ENCODE results near the gene SMAD1. TPM values are rescaled to one million over a fixed set of nuclear protein-coding genes. Genes with fewer than 3 reads are reported as not detected.

The SMAD1 gene
- total and polyA plus RNA-seq, 2 of the 4 experiments (the other 2 are of a cell fraction), result 11.6 to 17.6 TPM

DNA sequence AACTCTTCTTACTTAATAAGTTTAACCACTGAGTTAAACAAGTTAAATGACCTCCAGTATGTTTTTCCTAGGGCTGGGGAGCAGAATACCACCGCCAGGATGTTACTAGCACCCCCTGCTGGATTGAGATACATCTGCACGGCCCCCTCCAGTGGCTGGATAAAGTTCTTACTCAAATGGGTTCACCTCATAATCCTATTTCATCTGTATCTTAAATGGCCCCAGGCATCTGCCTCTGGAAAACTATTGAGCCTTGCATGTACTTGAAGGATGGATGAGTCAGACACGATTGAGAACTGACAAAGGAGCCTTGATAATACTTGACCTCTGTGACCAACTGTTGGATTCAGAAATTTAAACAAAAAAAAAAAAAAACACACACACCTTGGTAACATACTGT is 76.1 kb downstream of the SMAD1 start:
- no peaks in the 10 kb centered on the region for H3K79me1 ChIP-seq (ENCODE audit: low read depth in 1 of 2, low read length in 2 of 2)
- no peak overlapping the region for H2BK120ac ChIP-seq (ENCODE audit: low read depth, low read length)
- no peak overlapping the region for H4K91ac ChIP-seq (ENCODE audit: insufficient read depth, low read depth, low read length)
- in situ Hi-C loops (cut with MboI; ENCODE audit: low sequenced_read_pairs) (no loop called here), intact Hi-C loops (cut with micrococcal nuclease) (loop anchor here (1.0 to 10.0 kb wide), 5 partner anchors 52 to 341 kb away; no protein-coding TSS in a partner anchor), dilution Hi-C loops (cut with HindIII; ENCODE audit: low sequenced_read_pairs, unreplicated experiment) (no loop called here)
- H4K8ac ChIP-seq (ENCODE audit: low read depth in 2 of 2, low read length in 2 of 2), result no peak overlapping the region
- DNase-seq, result peak; percentile 72
- CTCF ChIA-PET, result interaction anchor here (0.7 to 1.4 kb wide), 7 partner anchors 12 to 341 kb away, joined by 3 to 8 read pairs (median 4); no protein-coding TSS in a partner anchor
- TF ChIP-seq CEBPB (IDR thresholded peaks at IDR 0.05; ENCODE audit: low read depth, low read length), result no peak
- peak; percentile 94 for TF ChIP-seq SMC3 (IDR thresholded peaks at IDR 0.05; ENCODE audit: low read depth, low read length)
- no peak for TF ChIP-seq MXI1 (IDR thresholded peaks at IDR 0.05; ENCODE audit: borderline replicate concordance, low read depth, low read length)
- no peak; the same call in 1 of the 2 replicates for TF ChIP-seq MAZ (IDR thresholded peaks at IDR 0.05; ENCODE audit: borderline replicate concordance, low read depth, low read length)
- peak; percentile 81 for TF ChIP-seq RAD21 (IDR thresholded peaks at IDR 0.05; ENCODE audit: low read length)
- TF ChIP-seq, protein P1, sequence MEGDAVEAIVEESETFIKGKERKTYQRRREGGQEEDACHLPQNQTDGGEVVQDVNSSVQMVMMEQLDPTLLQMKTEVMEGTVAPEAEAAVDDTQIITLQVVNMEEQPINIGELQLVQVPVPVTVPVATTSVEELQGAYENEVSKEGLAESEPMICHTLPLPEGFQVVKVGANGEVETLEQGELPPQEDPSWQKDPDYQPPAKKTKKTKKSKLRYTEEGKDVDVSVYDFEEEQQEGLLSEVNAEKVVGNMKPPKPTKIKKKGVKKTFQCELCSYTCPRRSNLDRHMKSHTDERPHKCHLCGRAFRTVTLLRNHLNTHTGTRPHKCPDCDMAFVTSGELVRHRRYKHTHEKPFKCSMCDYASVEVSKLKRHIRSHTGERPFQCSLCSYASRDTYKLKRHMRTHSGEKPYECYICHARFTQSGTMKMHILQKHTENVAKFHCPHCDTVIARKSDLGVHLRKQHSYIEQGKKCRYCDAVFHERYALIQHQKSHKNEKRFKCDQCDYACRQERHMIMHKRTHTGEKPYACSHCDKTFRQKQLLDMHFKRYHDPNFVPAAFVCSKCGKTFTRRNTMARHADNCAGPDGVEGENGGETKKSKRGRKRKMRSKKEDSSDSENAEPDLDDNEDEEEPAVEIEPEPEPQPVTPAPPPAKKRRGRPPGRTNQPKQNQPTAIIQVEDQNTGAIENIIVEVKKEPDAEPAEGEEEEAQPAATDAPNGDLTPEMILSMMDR (conservative IDR thresholded peaks at IDR 0.05; ENCODE audit: low read depth, low read length), result peak; percentile 99
- TF ChIP-seq RFX5 (IDR thresholded peaks at IDR 0.05; ENCODE audit: low read depth, low read length), result no peak
- no peak for TF ChIP-seq CHD1 (IDR thresholded peaks at IDR 0.05; ENCODE audit: low read depth, low read length)
- H3K4me1 ChIP-seq (ENCODE audit: control insufficient read depth, insufficient read depth, low read length), result no peaks in the 10 kb centered on the region
- no peak overlapping the region for H2BK20ac ChIP-seq (ENCODE audit: low read depth, low read length)
- no peak overlapping the region for H3K27ac ChIP-seq (ENCODE audit: insufficient read depth, low read length)
- H4K5ac ChIP-seq (ENCODE audit: low read depth, low read length), result no peak overlapping the region
- H3K4me2 ChIP-seq (ENCODE audit: low read depth, low read length), result no peak overlapping the region
- peak; percentile 99 for ATAC-seq (ENCODE audit: low read depth)
- no peaks in the 10 kb centered on the region for H3K27me3 ChIP-seq (ENCODE audit: control insufficient read depth, insufficient read depth, low read length)
- no peak overlapping the region for H3K23ac ChIP-seq (ENCODE audit: low read depth, low read length)
- no peak overlapping the region for H2AFZ ChIP-seq (replicated peaks; ENCODE audit: low read length, poor library complexity)
- no peaks in the 10 kb centered on the region for H4K20me1 ChIP-seq (ENCODE audit: insufficient read depth, low read length)
- no CpG with 5 or more reads among the region's 3 CpGs for WGBS, 2 experiments (ENCODE audit: extremely low coverage in 2 of 2, insufficient read length in 1 of 2)
- H3K18ac ChIP-seq (ENCODE audit: low read depth, low read length), result no peak overlapping the region
- POLR2A ChIA-PET (ENCODE audit: unreplicated experiment), result no interaction called here
- H2AK9ac ChIP-seq (replicated peaks; ENCODE audit: low read depth, low read length, poor library complexity), result no peak overlapping the region
- H3K9me3 ChIP-seq (ENCODE audit: control insufficient read depth, insufficient read depth, low read length), result no peaks in the 10 kb centered on the region
- H3K4me3 ChIP-seq (ENCODE audit: insufficient read depth, low read depth, low read length), result no peak overlapping the region
- no peak overlapping the region for H3K9ac ChIP-seq (ENCODE audit: low read depth, low read length)
- H3K56ac ChIP-seq (ENCODE audit: extremely low read depth, insufficient read depth, low read length), result no peak overlapping the region
- H3K14ac ChIP-seq (replicated peaks; ENCODE audit: low read depth, low read length), result no peak overlapping the region
- no peaks in the 10 kb centered on the region for H3K9me1 ChIP-seq (ENCODE audit: insufficient read depth, low read length)
- no peak overlapping the region for H2AK5ac ChIP-seq (ENCODE audit: low read depth, low read length)
- H3K4ac ChIP-seq (ENCODE audit: low read depth, low read length), result no peak overlapping the region
- no peak overlapping the region for H2BK5ac ChIP-seq (ENCODE audit: low read depth, low read length, poor library complexity, severe bottlenecking)
- no peak overlapping the region for H2BK15ac ChIP-seq (ENCODE audit: low read depth, low read length)
- H3K36me3 ChIP-seq (ENCODE audit: control insufficient read depth, insufficient read depth, low read length), result peaks cover 13% of the 10 kb centered on the region
- BruUV-seq (replicated peaks), result no TSS peak
